ENCODE measurements around the gene OR1E2.

- TF ChIP-seq CTCF (IDR thresholded peaks at IDR 0.05) (no peak), POLR2A (IDR thresholded peaks at IDR 0.05; ENCODE audit: low read depth) (no peak), POLR2AphosphoS5 (IDR thresholded peaks at IDR 0.05) (no peak), EP300 (IDR thresholded peaks at IDR 0.05) (no peak)
These were observed 43.9 kb downstream of the OR1E2 start for GRCh38 chr17:3389791-3390190.
